Measurements from ENCODE around the gene PRKG1. TPM values are rescaled to one million over a fixed set of nuclear protein-coding genes. Genes with fewer than 3 reads are reported as not detected.

The PRKG1 gene
- total and polyA plus RNA-seq, 2 of the 8 experiments (the other 6 are each of a cell fraction or from before 2014, with no cell fraction given) = 4.2 to 15.2 TPM

GRCh38 chr10:52343439-52343838 lies 1269.2 kb downstream of the PRKG1 start (continued):
- no peak for TF ChIP-seq KDM5A (IDR thresholded peaks at IDR 0.05; ENCODE audit: low read length)
- no peak for TF ChIP-seq TCF12 (IDR thresholded peaks at IDR 0.05; ENCODE audit: low read depth, low read length)
- TF ChIP-seq HDAC6 (IDR thresholded peaks at IDR 0.05; ENCODE audit: low read depth, low read length) = no peak

Measured in H1 (cell line).